ENCODE data around the gene GPC5. TPM values are rescaled to one million over a fixed set of nuclear protein-coding genes. Genes with fewer than 3 reads are reported as not detected.
"Not testable (repeated sequence)": the region's sequence is repeated elsewhere in the genome, so short reads cannot be mapped to it uniquely, and the experiment has no call there.

GPC5 gene
- total RNA-seq, 2 experiments from 2014 or later = 0.06 TPM; not detected in 1

GRCh38 chr13:91438674-91439073, 40.3 kb downstream of the GPC5 start:
- H3K27me3 Mint-ChIP-seq; H3K9me3 Mint-ChIP-seq; CTCF ChIA-PET; H3K4me3 Mint-ChIP-seq; H3K4me1 Mint-ChIP-seq; POLR2A ChIA-PET; H3K27ac Mint-ChIP-seq; H3K36me3 Mint-ChIP-seq (ENCODE audit: low read depth); DNase-seq: not testable (repeated sequence)

GRCh38 chr13:91450913-91451312, 52.5 kb downstream of the GPC5 start:
- no peaks in the 10 kb centered on the region for H3K4me1 Mint-ChIP-seq
- H3K9me3 Mint-ChIP-seq = no peaks in the 10 kb centered on the region
- no peak overlapping the region for H3K27ac Mint-ChIP-seq
- ChIA-PET CTCF (no interaction called here), POLR2A (no interaction called here)
- no peak overlapping the region for H3K4me3 Mint-ChIP-seq
- no peak for DNase-seq
- peaks cover 4% of the 10 kb centered on the region for H3K27me3 Mint-ChIP-seq
- H3K36me3 Mint-ChIP-seq (ENCODE audit: low read depth) = no peaks in the 10 kb centered on the region

DNA sequence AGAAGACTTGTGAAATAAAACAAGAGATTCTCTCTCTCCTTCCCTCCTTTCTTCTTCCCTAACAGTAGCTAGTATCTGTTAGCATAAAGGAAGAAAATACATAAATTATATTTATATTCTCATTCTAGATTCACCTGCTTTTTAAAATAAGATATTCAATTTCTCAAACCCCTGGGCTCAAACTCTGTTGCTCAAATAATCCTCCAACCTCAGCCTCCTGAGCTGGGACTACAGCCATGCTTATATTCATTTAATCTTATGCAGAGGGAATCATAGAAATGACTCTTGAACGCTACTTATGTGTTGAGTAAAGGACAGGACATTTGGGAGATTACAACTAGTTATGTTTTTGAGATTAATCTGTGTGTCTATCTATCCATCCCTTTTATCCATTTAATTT, 56.2 kb downstream of the GPC5 start:
- Mint-ChIP-seq H3K27me3 (peaks cover 2% of the 10 kb centered on the region), H3K9me3 (no peaks in the 10 kb centered on the region), H3K4me3 (no peak overlapping the region), H3K36me3 (ENCODE audit: low read depth) (no peaks in the 10 kb centered on the region), H3K27ac (no peak overlapping the region), H3K4me1 (no peaks in the 10 kb centered on the region)
- no peak for DNase-seq
- POLR2A ChIA-PET = no interaction called here
- CTCF ChIA-PET = no interaction called here

- no peak overlapping the region for H3K4me3 Mint-ChIP-seq
- no peaks in the 10 kb centered on the region for H3K4me1 Mint-ChIP-seq
- DNase-seq = no peak
- POLR2A ChIA-PET = no interaction called here
- H3K36me3 Mint-ChIP-seq (ENCODE audit: low read depth) = no peaks in the 10 kb centered on the region
- no peak overlapping the region for H3K27ac Mint-ChIP-seq
- no peaks in the 10 kb centered on the region for H3K9me3 Mint-ChIP-seq
- H3K27me3 Mint-ChIP-seq = peaks cover 2% of the 10 kb centered on the region
- CTCF ChIA-PET = no interaction called here
These were observed 58.4 kb downstream of the GPC5 start for GRCh38 chr13:91456837-91457236.

- Mint-ChIP-seq H3K4me3 (no peak overlapping the region), H3K27me3 (peaks cover 2% of the 10 kb centered on the region), H3K9me3 (no peaks in the 10 kb centered on the region), H3K4me1 (no peaks in the 10 kb centered on the region), H3K27ac (no peak overlapping the region), H3K36me3 (ENCODE audit: low read depth) (no peaks in the 10 kb centered on the region)
- ChIA-PET POLR2A (no interaction called here), CTCF (no interaction called here)
- no peak for DNase-seq
These were observed 61.1 kb downstream of the GPC5 start for GRCh38 chr13:91459485-91459884.

DNA sequence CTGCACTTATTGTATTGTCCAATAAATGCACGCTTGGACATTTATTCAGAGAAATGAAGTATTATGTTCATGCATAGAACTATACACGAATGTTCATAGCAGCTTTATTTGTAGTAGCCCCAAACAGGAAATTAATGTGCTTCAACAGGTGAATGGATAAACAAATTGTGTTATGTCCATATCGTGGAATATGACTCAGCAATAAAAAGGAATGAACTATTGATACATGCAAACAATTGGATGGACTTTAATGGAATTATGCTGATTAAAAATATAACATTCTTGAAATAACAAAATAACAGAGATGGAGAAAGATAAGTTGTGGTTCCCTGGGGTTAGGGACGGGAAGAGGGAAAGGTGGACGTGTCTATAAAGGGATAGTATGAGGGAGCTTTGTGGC, 65.9 kb downstream of the GPC5 start:
- H3K9me3 Mint-ChIP-seq = no peaks in the 10 kb centered on the region
- ChIA-PET POLR2A (no interaction called here), CTCF (no interaction called here)
- DNase-seq = no peak
- H3K27me3 Mint-ChIP-seq = peaks cover 4% of the 10 kb centered on the region
- H3K4me3 Mint-ChIP-seq = no peak overlapping the region
- no peaks in the 10 kb centered on the region for H3K4me1 Mint-ChIP-seq
- H3K27ac Mint-ChIP-seq = no peak overlapping the region
- H3K36me3 Mint-ChIP-seq (ENCODE audit: low read depth) = no peaks in the 10 kb centered on the region

DNA sequence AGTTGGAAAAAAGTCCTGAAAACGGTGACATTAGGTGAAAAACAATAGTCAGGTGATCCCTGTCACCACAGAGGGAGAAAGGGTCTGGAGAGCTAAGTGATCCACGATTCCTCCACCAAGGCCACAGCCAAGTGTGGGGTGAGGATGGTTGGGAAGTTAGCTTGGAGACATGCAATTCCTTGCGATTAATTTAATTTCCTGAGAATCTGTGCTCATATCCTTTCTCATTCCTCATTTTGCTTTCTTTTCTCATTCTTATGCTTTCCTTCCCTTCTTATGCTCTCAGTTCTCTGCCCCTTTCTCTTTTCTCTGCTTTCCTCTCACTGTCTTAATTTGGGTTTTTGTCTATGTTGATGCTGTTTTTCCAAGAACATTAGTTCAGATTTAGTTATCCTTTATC, 68.8 kb downstream of the GPC5 start:
- no peaks in the 10 kb centered on the region for H3K36me3 Mint-ChIP-seq (ENCODE audit: low read depth)
- no peak overlapping the region for H3K27ac Mint-ChIP-seq
- no peak for DNase-seq
- H3K27me3 Mint-ChIP-seq = peaks cover 7% of the 10 kb centered on the region
- H3K4me1 Mint-ChIP-seq = no peaks in the 10 kb centered on the region
- CTCF ChIA-PET = interaction anchor here (1.2 kb wide), 1 partner anchor 13 kb away, joined by 3 read pairs; no protein-coding TSS in a partner anchor
- H3K4me3 Mint-ChIP-seq = no peak overlapping the region
- no peaks in the 10 kb centered on the region for H3K9me3 Mint-ChIP-seq
- POLR2A ChIA-PET = no interaction called here

DNA sequence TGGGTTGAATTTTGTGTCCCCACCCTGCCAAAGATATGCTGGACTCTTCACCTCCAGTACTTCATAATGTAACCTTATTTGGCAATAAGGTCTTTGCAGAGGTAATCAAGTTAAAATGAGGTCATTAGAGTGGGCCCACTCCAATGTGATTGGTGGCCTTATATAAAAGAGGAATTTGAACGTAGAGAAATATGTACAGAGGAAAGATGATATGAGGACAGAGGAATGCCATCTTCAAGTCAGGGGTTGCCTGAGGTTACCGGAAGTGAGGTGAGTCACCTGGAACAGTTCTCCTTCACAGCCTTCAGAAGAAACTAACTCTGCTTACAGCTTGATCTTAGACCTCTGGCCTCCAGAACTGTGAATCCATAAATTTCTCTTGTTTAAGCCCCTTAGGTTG, 69.9 kb downstream of the GPC5 start:
- ChIA-PET POLR2A (no interaction called here), CTCF (no interaction called here)
- no peaks in the 10 kb centered on the region for H3K36me3 Mint-ChIP-seq (ENCODE audit: low read depth)
- H3K4me3 Mint-ChIP-seq = no peak overlapping the region
- H3K4me1 Mint-ChIP-seq = no peaks in the 10 kb centered on the region
- H3K27me3 Mint-ChIP-seq = peaks cover 8% of the 10 kb centered on the region
- no peak overlapping the region for H3K27ac Mint-ChIP-seq
- DNase-seq = no peak
- H3K9me3 Mint-ChIP-seq = no peaks in the 10 kb centered on the region

- no peaks in the 10 kb centered on the region for H3K9me3 Mint-ChIP-seq
- CTCF ChIA-PET = no interaction called here
These were observed 71.7 kb downstream of the GPC5 start for GRCh38 chr13:91470084-91470621.

DNA sequence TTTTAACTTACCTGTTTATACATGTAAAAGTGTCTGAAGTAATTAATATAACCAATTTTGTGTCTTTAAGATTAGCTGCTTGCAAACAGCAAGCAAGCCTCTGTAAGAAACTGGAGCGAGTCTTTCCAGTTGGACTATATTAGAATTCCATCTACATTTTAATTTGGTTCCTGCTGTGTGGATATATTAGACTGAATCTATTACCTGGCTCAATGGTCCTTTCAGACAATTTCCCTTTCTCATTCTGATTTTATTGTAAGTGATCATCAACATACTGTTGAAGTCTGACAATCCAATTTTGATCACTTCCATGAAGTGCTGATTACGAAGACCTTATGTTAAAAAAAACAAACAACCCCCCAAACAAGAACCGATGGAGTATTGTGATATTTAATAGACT, 72.3 kb downstream of the GPC5 start:
- Mint-ChIP-seq H3K9me3 (no peaks in the 10 kb centered on the region), H3K4me1 (no peaks in the 10 kb centered on the region), H3K27me3 (peaks cover 12% of the 10 kb centered on the region), H3K27ac (no peak overlapping the region), H3K36me3 (ENCODE audit: low read depth) (no peaks in the 10 kb centered on the region), H3K4me3 (no peak overlapping the region)
- ChIA-PET POLR2A (no interaction called here), CTCF (no interaction called here)
- DNase-seq = no peak

More at GRCh38 chr13:91470084-91470621, 71.7 kb downstream of the GPC5 start:
- Mint-ChIP-seq H3K4me1 (no peaks in the 10 kb centered on the region), H3K27me3 (peaks cover 12% of the 10 kb centered on the region), H3K27ac (no peak overlapping the region), H3K4me3 (no peak overlapping the region), H3K36me3 (ENCODE audit: low read depth) (no peaks in the 10 kb centered on the region)
- DNase-seq = no peak
- POLR2A ChIA-PET = no interaction called here

GRCh38 chr13:91482427-91482826, 84.0 kb downstream of the GPC5 start:
- POLR2A ChIA-PET = no interaction called here
- DNase-seq = no peak
- CTCF ChIA-PET = no interaction called here
- Mint-ChIP-seq H3K36me3 (ENCODE audit: low read depth) (no peaks in the 10 kb centered on the region), H3K4me1 (no peaks in the 10 kb centered on the region), H3K9me3 (no peaks in the 10 kb centered on the region), H3K27me3 (no peaks in the 10 kb centered on the region), H3K4me3 (no peak overlapping the region), H3K27ac (no peak overlapping the region)

- Mint-ChIP-seq H3K27ac (no peak overlapping the region), H3K4me3 (no peak overlapping the region), H3K36me3 (ENCODE audit: low read depth) (no peaks in the 10 kb centered on the region), H3K9me3 (no peaks in the 10 kb centered on the region), H3K27me3 (no peaks in the 10 kb centered on the region), H3K4me1 (no peaks in the 10 kb centered on the region)
- ChIA-PET POLR2A (no interaction called here), CTCF (no interaction called here)
- DNase-seq = no peak
These were observed 93.6 kb downstream of the GPC5 start for GRCh38 chr13:91491980-91492379.

- no peak for DNase-seq
- no peaks in the 10 kb centered on the region for H3K27me3 Mint-ChIP-seq
- H3K9me3 Mint-ChIP-seq = no peaks in the 10 kb centered on the region
- H3K36me3 Mint-ChIP-seq (ENCODE audit: low read depth) = no peaks in the 10 kb centered on the region
- no peak overlapping the region for H3K27ac Mint-ChIP-seq
- ChIA-PET CTCF (no interaction called here), POLR2A (no interaction called here)
- no peak overlapping the region for H3K4me3 Mint-ChIP-seq
- no peaks in the 10 kb centered on the region for H3K4me1 Mint-ChIP-seq
These were observed 95.0 kb downstream of the GPC5 start for GRCh38 chr13:91493442-91493841.

DNA sequence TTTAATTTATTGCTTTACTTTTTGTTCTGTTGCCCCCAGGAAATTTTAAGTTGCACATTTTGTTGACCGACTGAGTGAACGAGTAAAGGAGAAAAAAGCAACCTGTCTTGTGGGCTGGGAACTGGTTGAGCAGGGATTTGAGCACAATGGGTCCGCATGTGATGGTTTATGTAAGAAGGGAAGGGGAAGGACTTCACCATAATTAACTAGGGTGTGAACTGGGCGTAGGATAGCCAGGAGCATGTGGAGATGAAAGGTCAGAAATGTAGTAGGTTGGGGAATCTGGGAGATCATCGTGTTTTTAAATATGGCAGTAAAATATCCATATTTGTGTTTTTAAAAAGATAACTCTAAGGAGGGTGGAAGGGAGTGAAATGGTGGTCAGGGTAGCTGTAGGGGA, 99.9 kb downstream of the GPC5 start:
- Mint-ChIP-seq H3K4me3 (no peak overlapping the region), H3K36me3 (ENCODE audit: low read depth) (no peaks in the 10 kb centered on the region), H3K27me3 (no peaks in the 10 kb centered on the region), H3K4me1 (no peaks in the 10 kb centered on the region), H3K27ac (no peak overlapping the region), H3K9me3 (peaks cover 4% of the 10 kb centered on the region)
- ChIA-PET POLR2A (no interaction called here), CTCF (no interaction called here)
- DNase-seq = no peak

GRCh38 chr13:91504216-91504615, 105.8 kb downstream of the GPC5 start:
- H3K27ac Mint-ChIP-seq = no peak overlapping the region
- H3K4me1 Mint-ChIP-seq = no peaks in the 10 kb centered on the region
- no peak for DNase-seq
- ChIA-PET POLR2A (no interaction called here), CTCF (no interaction called here)
- peaks cover 4% of the 10 kb centered on the region for H3K9me3 Mint-ChIP-seq
- H3K27me3 Mint-ChIP-seq = no peaks in the 10 kb centered on the region
- H3K36me3 Mint-ChIP-seq (ENCODE audit: low read depth) = no peaks in the 10 kb centered on the region
- H3K4me3 Mint-ChIP-seq = no peak overlapping the region
